ENCODE data around the gene IGF2R.
"Not testable (repeated sequence)": the region's sequence is repeated elsewhere in the genome, so short reads cannot be mapped to it uniquely, and the experiment has no call there.

The IGF2R gene

DNA sequence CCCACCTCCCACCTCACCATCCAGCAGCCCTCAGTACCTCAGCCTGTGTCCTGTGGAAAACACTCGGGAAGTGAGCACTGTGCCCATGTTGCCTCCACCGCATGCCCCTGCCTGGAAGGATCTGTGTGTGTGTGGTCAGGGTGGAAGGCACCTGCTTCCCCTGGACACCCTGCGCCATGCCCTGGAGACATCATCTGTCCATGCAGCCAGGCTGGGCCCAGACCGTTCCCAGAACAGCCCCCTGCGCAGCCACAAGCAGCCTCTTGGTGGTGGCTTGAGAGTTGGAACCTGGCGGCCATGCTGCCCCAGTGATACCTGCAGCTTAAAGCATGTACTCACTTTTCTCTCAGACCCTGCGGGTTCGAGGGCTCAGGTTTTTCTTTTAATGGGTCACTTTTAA lies 117.9 kb downstream of the IGF2R start:
- H3K9me3 ChIP-seq: no peaks in the 10 kb centered on the region
- H3K36me3 ChIP-seq (replicated peaks): peaks cover 52% of the 10 kb centered on the region
- DNase-seq (ENCODE audit: low spot score in 2 of 2): no peak
- no peak overlapping the region for H3K4me3 ChIP-seq
- H3K27me3 ChIP-seq (ENCODE audit: low read depth): no peaks in the 10 kb centered on the region
- no peaks in the 10 kb centered on the region for H3K4me1 ChIP-seq
- in situ Hi-C loops (cut with MboI; ENCODE audit: low sequenced_read_pairs): no loop called here

DNA sequence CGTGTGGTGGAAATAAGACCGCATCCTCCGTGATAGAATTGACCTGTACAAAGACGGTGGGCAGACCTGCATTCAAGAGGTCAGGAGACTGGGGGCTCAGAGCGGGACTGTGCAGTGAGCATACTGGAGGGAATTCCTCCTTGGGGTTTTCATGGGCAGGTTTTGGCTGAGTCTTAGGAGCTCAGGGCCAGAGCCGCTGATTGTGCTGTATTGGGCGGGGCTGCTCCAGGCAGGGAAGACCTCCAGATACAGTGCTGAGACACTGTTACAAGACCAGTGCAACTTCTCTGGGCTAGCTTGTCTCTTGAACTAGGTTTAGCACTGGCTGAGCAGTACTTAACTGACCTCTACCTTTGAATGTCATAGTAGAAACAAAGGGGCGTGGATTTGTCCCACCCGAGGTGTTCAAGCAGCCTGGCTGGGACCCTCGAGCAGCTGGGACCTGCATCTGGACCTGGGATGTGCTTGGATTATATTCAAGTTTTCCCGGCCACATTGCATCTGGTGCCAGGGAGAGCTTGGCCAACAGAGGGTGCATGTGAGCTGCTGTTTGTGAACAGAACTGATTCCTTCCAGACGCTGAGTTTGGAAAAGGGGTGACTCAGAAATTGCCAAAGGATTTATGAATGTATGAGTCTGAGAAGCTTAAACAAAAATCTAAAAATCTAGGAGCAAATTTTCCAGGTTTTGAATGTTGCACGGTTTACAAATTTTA lies 119.3 kb downstream of the IGF2R start:
- Histone ChIP-seq H3K27me3 (ENCODE audit: low read depth) (no peaks in the 10 kb centered on the region), H3K4me1 (no peaks in the 10 kb centered on the region), H3K36me3 (replicated peaks) (peaks cover 57% of the 10 kb centered on the region), H3K9me3 (no peaks in the 10 kb centered on the region), H3K4me3 (no peak overlapping the region)
- DNase-seq (ENCODE audit: low spot score in 2 of 2): peak in 1 of 2 experiments; percentile 59
- in situ Hi-C loops (cut with MboI; ENCODE audit: low sequenced_read_pairs): no loop called here

DNA sequence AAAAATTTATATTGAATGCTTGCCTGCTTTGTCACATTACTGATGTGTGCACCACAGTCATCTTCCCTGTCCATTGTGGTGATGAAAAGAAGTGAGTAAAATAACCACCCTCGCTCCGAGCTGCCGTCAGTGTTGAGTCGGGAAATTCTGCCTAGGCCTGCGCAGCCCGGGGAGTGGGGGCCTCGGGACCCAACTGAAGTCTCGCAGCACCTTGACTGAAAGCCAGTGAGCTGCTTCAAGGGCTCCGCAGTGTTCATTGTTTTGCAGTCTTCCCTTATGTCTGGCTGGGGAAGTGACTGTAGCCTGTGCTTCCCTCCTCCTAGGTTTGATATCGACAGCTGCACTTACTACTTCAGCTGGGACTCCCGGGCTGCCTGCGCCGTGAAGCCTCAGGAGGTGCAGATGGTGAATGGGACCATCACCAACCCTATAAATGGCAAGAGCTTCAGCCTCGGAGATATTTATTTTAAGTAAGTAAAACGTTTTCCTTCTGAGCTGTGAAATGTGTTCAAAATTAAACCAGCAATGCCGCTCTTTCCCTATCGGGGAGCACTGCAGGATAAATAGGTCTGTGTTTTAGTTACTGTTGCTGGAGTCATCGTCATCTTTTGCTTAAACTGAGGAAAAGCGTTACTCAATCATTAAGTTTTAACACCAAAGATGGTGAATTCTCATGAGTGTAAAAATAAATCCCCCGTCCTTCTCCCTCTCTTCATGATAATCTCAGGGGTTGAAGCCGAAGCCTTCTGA lies 120.1 kb downstream of the IGF2R start:
- in situ Hi-C loops (cut with MboI; ENCODE audit: low sequenced_read_pairs): no loop called here
- H3K9me3 ChIP-seq: no peaks in the 10 kb centered on the region

DNA sequence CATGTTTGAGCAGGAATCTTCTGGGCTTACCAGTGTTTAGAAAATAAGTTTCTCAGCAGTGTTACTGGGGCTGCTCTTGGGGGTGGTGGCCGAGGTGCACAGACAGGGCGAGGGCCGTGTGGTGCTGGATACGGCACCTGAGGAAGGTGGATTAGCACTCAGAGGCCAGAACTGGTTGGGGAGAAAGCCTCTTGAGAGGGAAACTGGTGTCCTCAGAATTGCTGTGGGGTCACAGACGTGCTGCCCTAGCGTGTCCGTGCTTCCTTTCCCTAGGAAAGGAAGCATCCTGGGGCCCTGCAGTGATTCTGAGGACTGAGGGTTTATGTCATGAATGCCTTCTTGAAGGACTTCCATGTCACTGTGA lies 120.6 kb downstream of the IGF2R start:
- Histone ChIP-seq H3K36me3 (replicated peaks) (peaks cover 60% of the 10 kb centered on the region), H3K9me3 (no peaks in the 10 kb centered on the region), H3K4me1 (no peaks in the 10 kb centered on the region), H3K27me3 (ENCODE audit: low read depth) (no peaks in the 10 kb centered on the region), H3K4me3 (no peak overlapping the region)
- in situ Hi-C loops (cut with MboI; ENCODE audit: low sequenced_read_pairs): no loop called here
- no peak for DNase-seq (ENCODE audit: low spot score in 2 of 2)

More for the DNA sequence above, 120.1 kb downstream of the IGF2R start:
- peaks cover 59% of the 10 kb centered on the region for H3K36me3 ChIP-seq (replicated peaks)
- H3K4me1 ChIP-seq: no peaks in the 10 kb centered on the region
- H3K4me3 ChIP-seq: no peak overlapping the region
- no peak for DNase-seq (ENCODE audit: low spot score in 2 of 2)
- no peaks in the 10 kb centered on the region for H3K27me3 ChIP-seq (ENCODE audit: low read depth)

DNA sequence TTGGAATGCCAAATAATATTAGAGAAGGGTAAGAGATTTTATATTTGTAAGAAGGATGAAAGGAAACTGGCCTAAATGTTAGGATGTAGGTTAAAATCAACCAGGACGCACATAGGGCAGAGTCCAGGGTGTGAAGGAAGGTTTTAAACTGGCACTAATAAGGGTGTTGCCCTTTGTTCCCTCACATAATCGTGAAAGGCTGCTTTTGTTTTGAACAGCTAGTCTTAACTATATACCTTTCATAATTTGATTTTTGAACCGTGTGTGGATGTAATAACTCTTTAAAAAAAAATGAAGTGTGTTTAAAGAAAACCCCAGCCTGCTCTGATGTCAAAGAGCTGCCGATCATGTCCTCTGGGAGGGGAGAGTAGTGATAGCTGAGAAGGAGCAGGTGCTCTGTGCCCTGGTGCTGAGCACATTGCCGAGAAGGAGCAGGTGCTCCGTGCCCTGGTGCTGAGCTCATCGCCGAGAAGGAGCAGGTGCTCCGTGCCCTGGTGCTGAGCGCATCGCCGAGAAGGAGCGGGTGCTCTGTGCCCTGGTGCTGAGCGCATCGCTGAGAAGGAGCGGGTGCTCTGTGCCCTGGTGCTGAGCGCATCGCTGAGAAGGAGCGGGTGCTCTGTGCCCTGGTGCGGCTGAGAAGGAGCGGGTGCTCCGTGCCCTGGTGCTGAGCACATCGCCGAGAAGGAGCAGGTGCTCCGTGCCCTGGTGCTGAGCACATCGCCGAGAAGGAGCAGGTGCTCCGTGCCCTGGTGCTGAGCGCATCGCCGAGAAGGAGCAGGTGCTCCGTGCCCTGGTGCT lies 121.8 kb downstream of the IGF2R start:
- H3K9me3 ChIP-seq; H3K4me1 ChIP-seq; H3K4me3 ChIP-seq; H3K27me3 ChIP-seq (ENCODE audit: low read depth); in situ Hi-C loops (cut with MboI; ENCODE audit: low sequenced_read_pairs); DNase-seq (ENCODE audit: low spot score in 2 of 2): not testable (repeated sequence)
- peaks cover 59% of the 10 kb centered on the region for H3K36me3 ChIP-seq (replicated peaks)

DNA sequence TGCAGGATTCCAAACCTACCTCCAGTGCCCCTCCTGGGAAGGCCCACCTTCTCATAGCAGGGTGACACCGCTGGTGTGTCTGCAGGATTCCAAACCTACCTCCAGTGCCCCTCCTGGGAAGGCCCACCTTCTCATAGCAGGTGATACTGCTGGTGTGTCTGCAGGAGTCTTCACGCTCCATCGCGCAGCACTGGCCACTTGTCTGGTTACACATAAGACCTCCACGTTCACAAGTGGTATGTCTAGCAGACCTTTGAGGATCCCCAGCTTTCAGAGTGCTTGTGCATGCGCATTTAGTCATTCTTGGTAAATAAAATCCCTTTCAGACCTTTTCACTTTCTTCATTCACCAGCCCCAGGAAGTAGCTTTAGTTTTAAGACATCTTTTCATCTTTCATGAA lies 123.3 kb downstream of the IGF2R start:
- DNase-seq (ENCODE audit: low spot score in 2 of 2); H3K9me3 ChIP-seq; in situ Hi-C loops (cut with MboI; ENCODE audit: low sequenced_read_pairs); H3K4me1 ChIP-seq; H3K4me3 ChIP-seq; H3K27me3 ChIP-seq (ENCODE audit: low read depth): not testable (repeated sequence)
- peaks cover 60% of the 10 kb centered on the region for H3K36me3 ChIP-seq (replicated peaks)

DNA sequence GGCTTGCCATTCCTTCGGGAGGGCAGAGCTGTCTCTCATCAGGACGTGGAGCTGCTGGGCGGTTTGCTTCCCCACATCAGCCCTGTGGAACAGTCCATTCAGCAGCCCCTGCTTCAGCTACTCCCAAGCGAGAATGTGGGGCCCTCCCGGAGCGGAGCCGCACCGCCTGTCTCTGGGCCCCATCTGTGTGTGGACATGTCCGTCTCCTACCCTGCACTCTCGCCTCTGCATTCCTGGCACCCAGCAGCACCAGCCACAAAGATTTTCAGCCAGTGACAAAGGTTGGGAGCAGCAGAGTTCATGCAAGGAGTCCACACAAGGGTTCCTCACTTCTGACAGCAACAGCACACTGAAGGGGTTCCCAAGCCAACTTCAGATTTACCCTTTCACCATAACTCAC lies 123.7 kb downstream of the IGF2R start:
- no peak for DNase-seq (ENCODE audit: low spot score in 2 of 2)
- no peaks in the 10 kb centered on the region for H3K9me3 ChIP-seq
- H3K4me1 ChIP-seq: no peaks in the 10 kb centered on the region
- H3K36me3 ChIP-seq (replicated peaks): peaks cover 58% of the 10 kb centered on the region
- no peak overlapping the region for H3K4me3 ChIP-seq
- in situ Hi-C loops (cut with MboI; ENCODE audit: low sequenced_read_pairs): no loop called here
- no peaks in the 10 kb centered on the region for H3K27me3 ChIP-seq (ENCODE audit: low read depth)

DNA sequence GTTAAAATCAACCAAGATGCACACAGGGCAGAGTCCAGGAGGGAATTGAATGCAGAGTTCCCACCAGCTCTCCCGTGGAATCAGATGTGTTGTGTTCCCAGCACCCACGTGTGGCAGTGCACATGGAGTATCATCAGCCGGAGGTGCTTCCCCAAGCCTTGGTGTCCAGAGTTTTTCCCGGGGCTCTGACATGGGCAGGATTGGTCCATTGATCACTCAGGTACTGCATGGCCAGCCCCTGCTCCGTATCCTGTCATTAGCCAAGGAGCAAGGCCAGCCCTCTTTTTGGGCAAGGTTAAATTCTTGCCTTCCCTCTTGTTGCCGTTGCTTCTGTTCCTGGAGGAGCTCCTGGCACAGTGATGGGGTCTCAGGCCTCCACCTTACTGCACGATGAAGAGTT lies 124.2 kb downstream of the IGF2R start:
- DNase-seq (ENCODE audit: low spot score in 2 of 2): no peak
- in situ Hi-C loops (cut with MboI; ENCODE audit: low sequenced_read_pairs): no loop called here
- Histone ChIP-seq H3K27me3 (ENCODE audit: low read depth) (no peaks in the 10 kb centered on the region), H3K36me3 (replicated peaks) (peaks cover 55% of the 10 kb centered on the region), H3K4me1 (no peaks in the 10 kb centered on the region), H3K9me3 (no peaks in the 10 kb centered on the region), H3K4me3 (no peak overlapping the region)

DNA sequence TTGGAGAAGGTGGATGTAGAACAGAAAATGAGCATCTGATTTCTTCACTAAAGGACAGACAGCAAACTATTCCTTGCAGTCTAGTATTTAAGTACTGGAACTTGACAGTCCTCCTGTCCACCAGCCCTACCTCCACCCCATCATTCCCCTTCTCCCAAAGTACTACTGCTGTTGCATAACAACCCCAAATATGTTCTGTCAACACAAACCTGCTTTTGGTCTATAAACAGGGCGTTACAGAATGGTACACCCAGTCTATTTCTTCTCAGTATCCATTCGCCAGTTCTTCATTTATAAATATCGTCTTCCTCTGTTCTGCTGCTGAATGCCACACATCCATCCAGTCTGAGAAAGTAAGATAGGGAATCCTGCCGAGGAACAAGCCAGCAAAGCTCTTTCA lies 125.1 kb downstream of the IGF2R start:
- in situ Hi-C loops (cut with MboI; ENCODE audit: low sequenced_read_pairs): no loop called here
- peaks cover 53% of the 10 kb centered on the region for H3K36me3 ChIP-seq (replicated peaks)
- no peak for DNase-seq (ENCODE audit: low spot score in 2 of 2)
- H3K27me3 ChIP-seq (ENCODE audit: low read depth): no peaks in the 10 kb centered on the region
- H3K4me3 ChIP-seq: no peak overlapping the region
- no peaks in the 10 kb centered on the region for H3K9me3 ChIP-seq
- no peaks in the 10 kb centered on the region for H3K4me1 ChIP-seq

DNA sequence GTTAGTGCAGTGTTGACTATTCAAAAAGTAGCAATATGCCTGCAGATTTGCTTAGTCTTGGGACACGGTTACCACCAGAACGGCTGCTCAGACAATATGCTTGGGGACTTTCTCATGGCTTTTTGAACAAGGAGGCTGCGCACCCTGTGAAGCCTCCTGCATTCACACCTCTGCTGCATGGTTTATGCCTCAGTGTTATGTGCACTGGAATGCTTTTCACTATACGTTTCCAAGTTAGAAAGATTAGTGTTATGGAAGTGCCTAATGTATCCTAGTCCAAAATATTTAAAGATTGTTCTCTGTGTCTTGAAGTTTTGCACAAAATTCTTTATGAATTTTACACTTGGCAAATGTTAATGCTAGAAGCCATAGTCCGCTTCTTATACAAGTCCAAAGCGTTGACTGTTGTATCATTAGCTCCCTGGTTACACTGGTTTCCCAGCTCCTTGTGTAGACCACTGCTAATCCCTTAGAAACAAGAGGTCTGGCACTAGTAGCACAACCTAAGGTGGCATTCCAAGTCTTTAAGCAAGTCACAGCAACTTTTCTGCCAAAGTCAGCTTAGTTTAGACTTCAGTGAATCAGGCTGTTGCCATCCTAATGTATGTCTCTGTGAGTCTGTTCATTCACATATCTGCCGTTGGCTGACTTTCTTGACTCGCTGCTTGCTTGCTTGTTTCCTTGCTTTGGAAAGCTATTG lies 126.4 kb downstream of the IGF2R start:
- Histone ChIP-seq H3K4me1 (no peaks in the 10 kb centered on the region), H3K9me3 (no peaks in the 10 kb centered on the region), H3K27me3 (ENCODE audit: low read depth) (no peaks in the 10 kb centered on the region), H3K36me3 (replicated peaks) (peaks cover 41% of the 10 kb centered on the region), H3K4me3 (no peak overlapping the region)
- DNase-seq (ENCODE audit: low spot score in 2 of 2): no peak
- in situ Hi-C loops (cut with MboI; ENCODE audit: low sequenced_read_pairs): no loop called here

DNA sequence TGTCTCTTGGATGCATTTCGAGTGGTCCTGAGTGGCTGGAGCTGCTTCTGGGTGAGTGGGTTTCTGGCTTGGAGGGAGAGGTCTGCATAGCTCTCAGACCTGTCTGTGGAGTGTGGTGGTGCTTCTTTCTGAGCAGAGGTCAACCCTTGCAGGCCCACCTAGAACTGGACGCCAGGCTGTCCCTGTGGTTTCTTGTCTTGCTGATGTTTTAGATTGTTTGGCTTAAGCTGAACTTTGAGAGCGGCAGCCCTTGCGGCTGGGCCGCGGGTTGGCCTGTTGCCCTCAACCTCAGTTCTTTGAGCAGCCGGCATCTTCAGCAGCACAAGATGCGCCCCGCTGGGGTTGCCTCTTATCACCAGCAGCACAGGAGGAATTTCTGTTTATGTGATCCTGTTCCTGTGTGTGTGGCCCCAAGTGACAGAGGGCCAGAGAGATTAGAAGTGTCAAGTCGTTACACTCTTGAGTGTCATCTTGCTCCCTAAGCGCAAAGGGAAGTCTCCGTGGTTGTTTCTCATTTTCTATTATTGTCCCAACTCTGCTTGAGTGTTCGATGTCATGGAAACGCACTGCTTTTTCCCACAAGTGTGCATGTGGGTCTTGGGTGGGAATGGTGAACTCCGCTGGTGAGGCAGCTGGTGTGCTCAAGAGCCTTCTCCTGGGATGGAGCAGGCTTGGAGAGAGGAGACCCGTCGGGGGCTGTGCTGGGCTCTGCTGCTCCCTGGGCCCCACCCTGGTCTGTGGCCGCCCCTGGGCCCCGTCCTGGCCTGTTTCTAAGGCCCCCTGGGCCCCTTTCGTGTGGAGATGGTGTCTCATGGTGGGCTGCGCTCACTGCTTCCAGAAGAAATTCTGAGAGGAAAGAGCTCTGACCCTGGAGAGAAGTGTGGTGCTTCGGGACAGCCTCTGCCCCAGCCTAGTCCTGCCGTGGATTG lies 132.7 kb downstream of the IGF2R start:
- no peaks in the 10 kb centered on the region for H3K4me1 ChIP-seq
- H3K4me3 ChIP-seq: no peak overlapping the region
- no peaks in the 10 kb centered on the region for H3K9me3 ChIP-seq
- no peaks in the 10 kb centered on the region for H3K27me3 ChIP-seq (ENCODE audit: low read depth)
- DNase-seq (ENCODE audit: low spot score in 2 of 2): no peak
- in situ Hi-C loops (cut with MboI; ENCODE audit: low sequenced_read_pairs): no loop called here
- H3K36me3 ChIP-seq (replicated peaks): peaks cover 24% of the 10 kb centered on the region

DNA sequence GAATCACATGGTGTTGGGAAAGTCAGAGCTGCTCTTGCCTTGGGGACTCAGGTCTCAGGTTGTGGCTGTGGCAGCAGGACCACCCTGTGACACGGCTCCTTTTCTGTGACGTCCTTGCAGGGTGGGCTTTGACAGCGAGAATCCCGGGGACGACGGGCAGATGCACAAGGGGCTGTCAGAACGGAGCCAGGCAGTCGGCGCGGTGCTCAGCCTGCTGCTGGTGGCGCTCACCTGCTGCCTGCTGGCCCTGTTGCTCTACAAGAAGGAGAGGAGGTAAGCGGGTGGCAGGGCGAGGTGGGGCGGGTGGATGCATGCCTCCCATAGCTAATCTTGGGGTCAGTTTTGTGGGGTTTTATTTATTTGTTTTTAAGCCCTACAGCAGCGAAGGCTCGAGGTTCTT lies 133.5 kb downstream of the IGF2R start:
- no peak for DNase-seq (ENCODE audit: low spot score in 2 of 2)
- peaks cover 20% of the 10 kb centered on the region for H3K36me3 ChIP-seq (replicated peaks)
- no peaks in the 10 kb centered on the region for H3K27me3 ChIP-seq (ENCODE audit: low read depth)
- H3K4me1 ChIP-seq: no peaks in the 10 kb centered on the region
- in situ Hi-C loops (cut with MboI; ENCODE audit: low sequenced_read_pairs): no loop called here
- no peak overlapping the region for H3K4me3 ChIP-seq
- no peaks in the 10 kb centered on the region for H3K9me3 ChIP-seq

All from HAP-1 (cell line).